ENCODE data around the gene SLITRK5. TPM values are rescaled to one million over a fixed set of nuclear protein-coding genes. Genes with fewer than 3 reads are reported as not detected.

The SLITRK5 gene, protein sequence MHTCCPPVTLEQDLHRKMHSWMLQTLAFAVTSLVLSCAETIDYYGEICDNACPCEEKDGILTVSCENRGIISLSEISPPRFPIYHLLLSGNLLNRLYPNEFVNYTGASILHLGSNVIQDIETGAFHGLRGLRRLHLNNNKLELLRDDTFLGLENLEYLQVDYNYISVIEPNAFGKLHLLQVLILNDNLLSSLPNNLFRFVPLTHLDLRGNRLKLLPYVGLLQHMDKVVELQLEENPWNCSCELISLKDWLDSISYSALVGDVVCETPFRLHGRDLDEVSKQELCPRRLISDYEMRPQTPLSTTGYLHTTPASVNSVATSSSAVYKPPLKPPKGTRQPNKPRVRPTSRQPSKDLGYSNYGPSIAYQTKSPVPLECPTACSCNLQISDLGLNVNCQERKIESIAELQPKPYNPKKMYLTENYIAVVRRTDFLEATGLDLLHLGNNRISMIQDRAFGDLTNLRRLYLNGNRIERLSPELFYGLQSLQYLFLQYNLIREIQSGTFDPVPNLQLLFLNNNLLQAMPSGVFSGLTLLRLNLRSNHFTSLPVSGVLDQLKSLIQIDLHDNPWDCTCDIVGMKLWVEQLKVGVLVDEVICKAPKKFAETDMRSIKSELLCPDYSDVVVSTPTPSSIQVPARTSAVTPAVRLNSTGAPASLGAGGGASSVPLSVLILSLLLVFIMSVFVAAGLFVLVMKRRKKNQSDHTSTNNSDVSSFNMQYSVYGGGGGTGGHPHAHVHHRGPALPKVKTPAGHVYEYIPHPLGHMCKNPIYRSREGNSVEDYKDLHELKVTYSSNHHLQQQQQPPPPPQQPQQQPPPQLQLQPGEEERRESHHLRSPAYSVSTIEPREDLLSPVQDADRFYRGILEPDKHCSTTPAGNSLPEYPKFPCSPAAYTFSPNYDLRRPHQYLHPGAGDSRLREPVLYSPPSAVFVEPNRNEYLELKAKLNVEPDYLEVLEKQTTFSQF
- total RNA-seq, result 0.02 to 0.29 TPM (median 0.03 TPM) in 3 replicates
- long read RNA-seq, result 0 reads

DNA sequence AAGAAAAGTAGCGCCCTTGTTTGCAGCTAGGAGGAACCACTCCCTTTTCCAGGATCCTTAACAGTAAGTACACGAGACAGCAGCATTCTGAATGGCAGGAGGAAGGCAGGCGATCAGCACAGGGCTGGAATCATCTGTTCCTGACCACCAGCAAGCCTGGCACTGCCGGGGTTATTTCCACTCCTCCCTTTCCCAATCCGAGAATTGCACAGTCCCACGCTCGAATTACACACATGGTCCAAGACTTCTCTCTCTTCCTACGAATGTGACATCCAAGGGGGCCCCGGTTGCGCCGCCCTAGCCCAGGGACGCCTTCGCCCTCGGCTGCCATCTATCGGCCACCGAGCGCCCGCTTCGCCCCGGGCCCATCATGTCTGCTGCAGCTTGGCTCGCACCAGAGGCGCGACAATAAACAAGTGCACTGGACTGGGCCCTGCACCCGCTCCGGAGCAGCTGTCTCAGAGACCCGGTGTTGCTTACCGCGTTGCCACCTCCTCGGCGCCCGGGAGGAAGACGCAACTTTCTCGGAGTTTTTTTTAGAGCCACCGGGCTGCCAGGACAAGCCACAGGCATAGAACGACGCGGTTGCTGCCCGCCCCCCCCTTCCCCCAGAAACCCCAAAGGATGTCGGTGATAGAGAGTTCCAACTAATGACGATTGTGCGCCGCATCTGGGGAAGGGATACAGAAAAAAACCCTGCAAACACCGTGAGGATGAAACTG is at the start of gene SLITRK5:
Gene SLITRK5 (plus strand): TSS at position 341 of the 722 bp plus-strand sequence. CDS start 4,018 bp downstream, outside the sequence.
- no peak within 1 kb of the TSS for H3K27ac Mint-ChIP-seq (ENCODE audit: unreplicated experiment)

DNA sequence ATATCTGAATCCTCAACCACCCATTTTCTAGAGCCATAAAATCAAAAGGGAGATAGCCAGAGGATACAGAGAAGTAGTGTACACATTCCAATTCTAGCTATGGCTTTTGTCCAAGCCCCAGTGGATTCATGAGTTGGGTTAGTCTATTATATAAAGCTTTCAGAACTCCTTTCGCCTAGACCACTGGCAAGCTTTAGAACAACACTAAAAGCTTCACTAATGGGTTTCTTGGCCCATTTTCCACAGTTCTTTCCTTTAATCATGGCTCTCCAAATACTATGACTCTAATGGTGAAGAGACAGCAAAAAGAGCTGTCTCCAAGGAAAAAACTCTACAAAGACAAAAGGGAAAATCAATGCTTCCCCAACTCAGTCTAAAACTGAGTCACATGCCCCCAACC is 48.2 kb upstream of the SLITRK5 start:
- Mint-ChIP-seq H3K27me3 (ENCODE audit: low read depth) (no peaks in the 10 kb centered on the region), H3K9me3 (ENCODE audit: low read depth) (no peaks in the 10 kb centered on the region), H3K27ac (ENCODE audit: unreplicated experiment) (no peak overlapping the region), H3K36me3 (ENCODE audit: low read depth) (no peaks in the 10 kb centered on the region), H3K4me1 (ENCODE audit: low read depth) (no peaks in the 10 kb centered on the region), H3K4me3 (ENCODE audit: unreplicated experiment) (no peak overlapping the region)
- TF ChIP-seq, protein P1, sequence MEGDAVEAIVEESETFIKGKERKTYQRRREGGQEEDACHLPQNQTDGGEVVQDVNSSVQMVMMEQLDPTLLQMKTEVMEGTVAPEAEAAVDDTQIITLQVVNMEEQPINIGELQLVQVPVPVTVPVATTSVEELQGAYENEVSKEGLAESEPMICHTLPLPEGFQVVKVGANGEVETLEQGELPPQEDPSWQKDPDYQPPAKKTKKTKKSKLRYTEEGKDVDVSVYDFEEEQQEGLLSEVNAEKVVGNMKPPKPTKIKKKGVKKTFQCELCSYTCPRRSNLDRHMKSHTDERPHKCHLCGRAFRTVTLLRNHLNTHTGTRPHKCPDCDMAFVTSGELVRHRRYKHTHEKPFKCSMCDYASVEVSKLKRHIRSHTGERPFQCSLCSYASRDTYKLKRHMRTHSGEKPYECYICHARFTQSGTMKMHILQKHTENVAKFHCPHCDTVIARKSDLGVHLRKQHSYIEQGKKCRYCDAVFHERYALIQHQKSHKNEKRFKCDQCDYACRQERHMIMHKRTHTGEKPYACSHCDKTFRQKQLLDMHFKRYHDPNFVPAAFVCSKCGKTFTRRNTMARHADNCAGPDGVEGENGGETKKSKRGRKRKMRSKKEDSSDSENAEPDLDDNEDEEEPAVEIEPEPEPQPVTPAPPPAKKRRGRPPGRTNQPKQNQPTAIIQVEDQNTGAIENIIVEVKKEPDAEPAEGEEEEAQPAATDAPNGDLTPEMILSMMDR (IDR thresholded peaks at IDR 0.05), result no peak
- no peak for DNase-seq (ENCODE audit: low spot score)

More for the DNA sequence above, at the start of gene SLITRK5:
- H3K9me3 Mint-ChIP-seq (ENCODE audit: low read depth), result no peaks in the 10 kb centered on the region
- peaks cover 36% of the 10 kb centered on the region for H3K27me3 Mint-ChIP-seq (ENCODE audit: low read depth)
- H3K4me1 Mint-ChIP-seq (ENCODE audit: low read depth), result peaks cover 33% of the 10 kb centered on the region
- no peaks in the 10 kb centered on the region for H3K36me3 Mint-ChIP-seq (ENCODE audit: low read depth)
- TF ChIP-seq, protein P1 (IDR thresholded peaks at IDR 0.05), result peak; percentile 96
- H3K4me3 Mint-ChIP-seq (ENCODE audit: unreplicated experiment), result peak within 1 kb of the TSS; percentile 79
- DNase-seq (ENCODE audit: low spot score), result peak; percentile 92

DNA sequence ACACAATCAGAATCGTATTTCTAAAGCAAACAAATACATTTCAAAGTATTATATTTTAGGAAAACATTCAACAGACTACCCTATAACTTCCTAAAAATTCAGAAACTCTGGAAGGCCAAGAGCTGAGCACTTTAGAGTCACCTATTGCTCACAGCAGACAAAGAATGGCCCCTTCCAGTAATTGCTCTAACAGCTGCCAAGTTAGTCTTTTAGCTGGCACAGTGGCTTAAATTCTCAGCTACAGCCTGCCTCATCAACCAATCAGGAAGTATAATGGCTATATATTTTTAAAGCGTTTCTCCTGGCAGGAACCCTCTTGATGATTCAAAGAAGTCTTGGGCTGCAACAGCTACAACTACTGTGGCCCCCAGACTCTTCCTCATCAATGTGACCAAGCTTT is 14.9 kb upstream of the SLITRK5 start:
- no peaks in the 10 kb centered on the region for H3K36me3 Mint-ChIP-seq (ENCODE audit: low read depth)
- H3K9me3 Mint-ChIP-seq (ENCODE audit: low read depth), result no peaks in the 10 kb centered on the region
- H3K4me1 Mint-ChIP-seq (ENCODE audit: low read depth), result peaks cover 4% of the 10 kb centered on the region
- H3K27me3 Mint-ChIP-seq (ENCODE audit: low read depth), result peaks cover 5% of the 10 kb centered on the region
- TF ChIP-seq, protein P1 (IDR thresholded peaks at IDR 0.05), result no peak
- no peak overlapping the region for H3K4me3 Mint-ChIP-seq (ENCODE audit: unreplicated experiment)
- no peak overlapping the region for H3K27ac Mint-ChIP-seq (ENCODE audit: unreplicated experiment)
- DNase-seq (ENCODE audit: low spot score), result no peak

DNA sequence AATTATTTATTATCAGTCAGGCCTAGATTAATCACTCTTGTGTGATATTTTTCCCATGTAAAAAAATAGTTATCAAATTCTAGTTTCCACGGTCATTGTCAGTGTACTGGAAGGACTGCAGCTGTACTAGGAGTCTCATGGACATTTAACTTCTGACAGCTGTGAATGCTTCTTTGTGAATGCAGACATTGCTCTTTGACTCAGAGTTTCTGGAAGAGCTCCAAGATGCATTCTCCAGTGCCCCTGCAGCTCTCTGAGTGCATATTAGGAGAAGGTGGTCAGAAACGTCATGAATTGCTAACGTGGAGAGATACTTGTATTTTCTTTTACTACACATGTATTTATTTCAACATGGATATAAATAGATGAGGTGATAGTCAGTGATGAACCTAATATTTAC is 9.7 kb upstream of the SLITRK5 start:
- Mint-ChIP-seq H3K36me3 (ENCODE audit: low read depth) (no peaks in the 10 kb centered on the region), H3K27me3 (ENCODE audit: low read depth) (peaks cover 4% of the 10 kb centered on the region), H3K4me3 (ENCODE audit: unreplicated experiment) (no peak overlapping the region), H3K27ac (ENCODE audit: unreplicated experiment) (no peak overlapping the region), H3K4me1 (ENCODE audit: low read depth) (peaks cover 7% of the 10 kb centered on the region), H3K9me3 (ENCODE audit: low read depth) (no peaks in the 10 kb centered on the region)
- TF ChIP-seq, protein P1 (IDR thresholded peaks at IDR 0.05), result no peak
- no peak for DNase-seq (ENCODE audit: low spot score)

Data from chondrocyte (in vitro differentiated cells).